Ascending aorta (tissue), 2 donors: ENCODE results near the gene CFAP77. TPM values are rescaled to one million over a fixed set of nuclear protein-coding genes. Genes with fewer than 3 reads are reported as not detected.

Experiments
- DNase-seq, 2 donors: peaks; one replicate each; pipeline ENCODE4 v3.0.0-alpha.2; 2019; ENCODE audit warnings: low spot score in 2 of 2
- H3K27ac ChIP-seq, 2 donors: fragments of 200-600 bp; sonication (generic); one replicate each; pipeline ENCODE4 v1.5.1; 2016 to 2017; ENCODE audit warnings: mild to moderate bottlenecking in 1 of 2
- H3K27me3 ChIP-seq: fragments of 200-600 bp; sonication (generic); one replicate; pipeline ENCODE4 v1.5.1; 2017
- H3K36me3 ChIP-seq, 2 donors: fragments of 200-600 bp; sonication (generic); one replicate each; pipeline ENCODE4 v1.5.1; 2016
- H3K4me1 ChIP-seq, 2 donors: fragments of 200-600 bp; sonication (generic); one replicate each; pipeline ENCODE4 v1.5.1; 2016 to 2017; ENCODE audit warnings: mild to moderate bottlenecking in 1 of 2
- H3K4me3 ChIP-seq, 2 donors: fragments of 200-600 bp; sonication (generic); one replicate each; pipeline ENCODE4 v1.5.1; 2016 to 2017; ENCODE audit warnings: mild to moderate bottlenecking in 1 of 2
- H3K9me3 ChIP-seq, 2 donors: fragments of 200-600 bp; sonication (generic); one replicate each; pipeline ENCODE4 v1.5.1; 2016
- CTCF ChIP-seq, 3 experiments: fragments of 200-600 bp in 2 of 3; fragments of 450-650 bp in 1 of 3; sonication (generic) in 2 of 3; IDR thresholded peaks; one replicate each; pipeline ENCODE4 v1.5.1; 2016 to 2019; ENCODE audit warnings: antibody characterized with exemption in 3 of 3, mild to moderate bottlenecking in 1 of 3, moderate library complexity in 1 of 3
- intact Hi-C: fragments of 100-400 bp; cut with DNase I; formaldehyde crosslinking; loops from one replicate; pipeline ENCODE4 v1.15.1; 2023
- total RNA-seq: library from RNA; depleted of rRNA; stranded (reverse); fragments of >200 nt; gene quantifications from one replicate; pipeline ENCODE4 v1.1.0, GENCODE V29; 2016

The CFAP77 gene
- total RNA-seq, 1 donor from 2014 or later: not detected

- H3K27ac ChIP-seq: no peak overlapping the region
- TF ChIP-seq CTCF (IDR thresholded peaks at IDR 0.05): no peak
- no peaks in the 10 kb centered on the region for H3K4me1 ChIP-seq
- DNase-seq: no peak
- H3K4me3 ChIP-seq: no peak overlapping the region
- H3K27me3 ChIP-seq: peaks cover 48% of the 10 kb centered on the region
- intact Hi-C loops: no loop called here
- no peaks in the 10 kb centered on the region for H3K36me3 ChIP-seq
- H3K9me3 ChIP-seq: no peaks in the 10 kb centered on the region
Observed at GRCh38 chr9:132585954-132586829, 176.2 kb downstream of the CFAP77 start.

GRCh38 chr9:132586830-132587591 is 177.0 kb downstream of the CFAP77 start:
- intact Hi-C loops: no loop called here
- no peaks in the 10 kb centered on the region for H3K4me1 ChIP-seq
- H3K36me3 ChIP-seq: no peaks in the 10 kb centered on the region
- H3K27me3 ChIP-seq: peaks cover 47% of the 10 kb centered on the region
- no peaks in the 10 kb centered on the region for H3K9me3 ChIP-seq
- no peak overlapping the region for H3K4me3 ChIP-seq
- TF ChIP-seq CTCF (IDR thresholded peaks at IDR 0.05): no peak
- no peak overlapping the region for H3K27ac ChIP-seq
- no peak for DNase-seq

GRCh38 chr9:132587592-132587955 is 177.6 kb downstream of the CFAP77 start:
- H3K27me3 ChIP-seq: peaks cover 45% of the 10 kb centered on the region
- no peaks in the 10 kb centered on the region for H3K9me3 ChIP-seq
- no peaks in the 10 kb centered on the region for H3K36me3 ChIP-seq
- H3K27ac ChIP-seq: no peak overlapping the region
- TF ChIP-seq CTCF (IDR thresholded peaks at IDR 0.05): no peak
- H3K4me1 ChIP-seq: no peaks in the 10 kb centered on the region
- DNase-seq: no peak
- H3K4me3 ChIP-seq: no peak overlapping the region
- intact Hi-C loops: no loop called here

DNA sequence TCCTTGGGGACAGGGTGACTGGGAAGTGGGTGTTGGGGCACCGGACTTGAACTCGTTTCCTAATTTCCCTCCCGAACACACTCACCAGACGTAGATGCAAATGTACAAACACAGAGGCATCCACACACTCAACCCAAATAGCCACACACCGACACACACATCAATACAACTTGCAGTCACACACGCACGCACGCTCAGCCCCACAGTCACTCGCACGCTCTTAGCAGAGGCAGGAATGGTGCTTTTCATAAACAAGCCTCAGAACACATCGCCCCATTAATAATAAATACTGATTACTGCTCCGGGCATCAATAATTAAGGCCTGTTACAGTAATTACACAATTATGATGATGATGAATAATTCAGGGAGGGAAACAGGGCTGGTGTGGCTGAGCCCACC is 178.1 kb downstream of the CFAP77 start:
- Histone ChIP-seq H3K27ac (no peak overlapping the region), H3K4me1 (no peaks in the 10 kb centered on the region), H3K9me3 (no peaks in the 10 kb centered on the region), H3K4me3 (no peak overlapping the region), H3K36me3 (no peaks in the 10 kb centered on the region), H3K27me3 (peaks cover 40% of the 10 kb centered on the region)
- no peak for TF ChIP-seq CTCF (IDR thresholded peaks at IDR 0.05)
- intact Hi-C loops: no loop called here
- no peak for DNase-seq

- intact Hi-C loops: no loop called here
- Histone ChIP-seq H3K27me3 (peaks cover 35% of the 10 kb centered on the region), H3K4me3 (no peak overlapping the region), H3K9me3 (no peaks in the 10 kb centered on the region), H3K36me3 (peaks cover 0 to 1% of the 10 kb centered on the region in 2 donors), H3K4me1 (no peaks in the 10 kb centered on the region), H3K27ac (no peak overlapping the region)
- no peak for DNase-seq
- TF ChIP-seq CTCF (IDR thresholded peaks at IDR 0.05): no peak
Observed at GRCh38 chr9:132588501-132589147, 178.6 kb downstream of the CFAP77 start.
